Type B pancreatic cell (in vitro differentiated cells): ENCODE results near the gene AMIGO3. TPM values are rescaled to one million over a fixed set of nuclear protein-coding genes. Genes with fewer than 3 reads are reported as not detected.
A peak's percentile ranks its signal among the peaks of the same experiment; 100 is the strongest.

Experiments used
- DNase-seq: peaks from one replicate; pipeline ENCODE4 v3.0.0; 2021; ENCODE audit warnings: mixed read lengths; ENCODE audit not compliant: unreplicated experiment; ENCODE audit errors: extremely low spot score
- H3K27ac Mint-ChIP-seq: 2 replicates; pipeline ENCODE4 v1.8.0; 2021; ENCODE audit warnings: mild to moderate bottlenecking, mixed read lengths
- H3K27me3 Mint-ChIP-seq: 2 replicates; pipeline ENCODE4 v1.8.0; 2021; ENCODE audit warnings: mixed read lengths
- H3K36me3 Mint-ChIP-seq: 2 replicates; pipeline ENCODE4 v1.8.0; 2021; ENCODE audit warnings: mixed read lengths
- H3K4me1 Mint-ChIP-seq: one replicate; pipeline ENCODE4 v1.8.0; 2021; ENCODE audit warnings: mixed read lengths; ENCODE audit not compliant: unreplicated experiment
- H3K4me3 Mint-ChIP-seq: 2 replicates; pipeline ENCODE4 v1.8.0; 2021; ENCODE audit warnings: mild to moderate bottlenecking, mixed read lengths
- H3K9me3 Mint-ChIP-seq: 2 replicates; pipeline ENCODE4 v1.8.0; 2021; ENCODE audit warnings: mixed read lengths
- total RNA-seq: library from RNA; stranded (reverse); gene quantifications from 2 replicates; pipeline ENCODE4 v1.2.1, GENCODE V29; 2021; ENCODE audit warnings: low replicate concordance
- TF ChIP-seq, protein P1 (sequence below): fragments of 200-600 bp; sonication (generic); conservative IDR thresholded peaks from 2 replicates; pipeline ENCODE4 v1.5.0; 2021; ENCODE audit warnings: antibody characterized with exemption, mild to moderate bottlenecking

The AMIGO3 gene
- total RNA-seq, 1 donor from 2014 or later, result 0.36 TPM

DNA sequence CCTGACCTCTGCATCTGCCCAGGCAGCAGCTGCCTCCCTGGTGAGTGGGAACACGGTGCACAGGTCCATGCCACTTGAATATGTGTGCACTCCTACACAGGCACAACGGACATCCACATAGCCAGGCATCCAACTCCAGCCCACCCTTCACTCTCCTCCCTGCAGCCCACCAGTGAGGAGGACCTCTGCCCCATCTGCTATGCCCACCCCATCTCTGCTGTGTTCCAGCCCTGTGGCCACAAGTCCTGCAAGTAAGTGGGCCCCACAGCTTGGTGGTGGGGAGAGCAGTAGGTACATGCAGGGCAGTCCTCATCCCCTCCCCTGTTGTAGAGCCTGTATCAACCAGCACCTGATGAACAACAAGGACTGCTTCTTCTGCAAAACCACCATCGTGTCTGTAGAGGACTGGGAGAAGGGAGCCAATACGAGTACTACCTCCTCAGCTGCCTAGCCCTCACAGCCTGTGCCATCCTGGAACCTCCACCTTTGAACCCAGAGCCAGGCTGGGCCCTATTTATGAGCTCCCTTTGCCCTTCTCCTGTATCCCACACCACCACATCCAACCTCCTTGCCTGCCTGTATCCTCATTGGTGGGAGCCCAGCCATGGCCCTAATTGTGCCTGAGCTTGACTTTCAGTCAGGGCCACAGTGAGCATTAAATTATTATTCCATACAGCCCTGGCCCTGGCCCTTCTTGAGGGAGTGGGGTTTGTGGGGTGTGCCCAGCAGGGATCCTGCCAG, 1.5 kb upstream of the AMIGO3 start:
- H3K36me3 Mint-ChIP-seq, result peaks cover 3% of the 10 kb centered on the region
- peaks cover 13% of the 10 kb centered on the region for H3K4me1 Mint-ChIP-seq
- no peaks in the 10 kb centered on the region for H3K9me3 Mint-ChIP-seq
- peak overlapping the region; percentile 56 for H3K4me3 Mint-ChIP-seq
- DNase-seq, result no peak
- TF ChIP-seq, protein P1, sequence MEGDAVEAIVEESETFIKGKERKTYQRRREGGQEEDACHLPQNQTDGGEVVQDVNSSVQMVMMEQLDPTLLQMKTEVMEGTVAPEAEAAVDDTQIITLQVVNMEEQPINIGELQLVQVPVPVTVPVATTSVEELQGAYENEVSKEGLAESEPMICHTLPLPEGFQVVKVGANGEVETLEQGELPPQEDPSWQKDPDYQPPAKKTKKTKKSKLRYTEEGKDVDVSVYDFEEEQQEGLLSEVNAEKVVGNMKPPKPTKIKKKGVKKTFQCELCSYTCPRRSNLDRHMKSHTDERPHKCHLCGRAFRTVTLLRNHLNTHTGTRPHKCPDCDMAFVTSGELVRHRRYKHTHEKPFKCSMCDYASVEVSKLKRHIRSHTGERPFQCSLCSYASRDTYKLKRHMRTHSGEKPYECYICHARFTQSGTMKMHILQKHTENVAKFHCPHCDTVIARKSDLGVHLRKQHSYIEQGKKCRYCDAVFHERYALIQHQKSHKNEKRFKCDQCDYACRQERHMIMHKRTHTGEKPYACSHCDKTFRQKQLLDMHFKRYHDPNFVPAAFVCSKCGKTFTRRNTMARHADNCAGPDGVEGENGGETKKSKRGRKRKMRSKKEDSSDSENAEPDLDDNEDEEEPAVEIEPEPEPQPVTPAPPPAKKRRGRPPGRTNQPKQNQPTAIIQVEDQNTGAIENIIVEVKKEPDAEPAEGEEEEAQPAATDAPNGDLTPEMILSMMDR, result no peak
- no peaks in the 10 kb centered on the region for H3K27me3 Mint-ChIP-seq
- H3K27ac Mint-ChIP-seq, result peak overlapping the region; percentile 55

DNA sequence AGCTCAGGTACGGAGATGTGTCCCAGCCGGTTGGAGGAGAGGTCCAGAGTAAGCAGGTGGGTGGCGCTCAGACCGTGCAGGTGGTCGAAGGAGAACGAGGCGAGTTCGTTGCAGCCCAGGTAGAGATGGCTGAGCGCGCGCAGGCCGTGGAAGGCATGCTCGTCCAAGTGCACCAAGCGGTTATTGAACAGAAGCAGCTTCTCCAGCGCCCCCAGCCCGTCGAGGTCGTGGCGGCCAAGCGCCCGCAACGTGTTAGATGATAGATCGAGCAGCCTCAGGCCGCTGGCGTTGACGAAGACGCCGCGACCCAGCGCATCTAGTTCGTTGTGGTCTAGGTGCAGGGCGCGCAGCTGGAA, 648 bp downstream of the AMIGO3 start:
- TF ChIP-seq, protein P1, result no peak
- no peaks in the 10 kb centered on the region for H3K36me3 Mint-ChIP-seq
- peaks cover 13% of the 10 kb centered on the region for H3K4me1 Mint-ChIP-seq
- peak overlapping the region; percentile 85 for H3K4me3 Mint-ChIP-seq
- H3K27ac Mint-ChIP-seq, result peak overlapping the region; percentile 92
- DNase-seq, result peak; percentile 68
- no peaks in the 10 kb centered on the region for H3K9me3 Mint-ChIP-seq
- H3K27me3 Mint-ChIP-seq, result no peaks in the 10 kb centered on the region

DNA sequence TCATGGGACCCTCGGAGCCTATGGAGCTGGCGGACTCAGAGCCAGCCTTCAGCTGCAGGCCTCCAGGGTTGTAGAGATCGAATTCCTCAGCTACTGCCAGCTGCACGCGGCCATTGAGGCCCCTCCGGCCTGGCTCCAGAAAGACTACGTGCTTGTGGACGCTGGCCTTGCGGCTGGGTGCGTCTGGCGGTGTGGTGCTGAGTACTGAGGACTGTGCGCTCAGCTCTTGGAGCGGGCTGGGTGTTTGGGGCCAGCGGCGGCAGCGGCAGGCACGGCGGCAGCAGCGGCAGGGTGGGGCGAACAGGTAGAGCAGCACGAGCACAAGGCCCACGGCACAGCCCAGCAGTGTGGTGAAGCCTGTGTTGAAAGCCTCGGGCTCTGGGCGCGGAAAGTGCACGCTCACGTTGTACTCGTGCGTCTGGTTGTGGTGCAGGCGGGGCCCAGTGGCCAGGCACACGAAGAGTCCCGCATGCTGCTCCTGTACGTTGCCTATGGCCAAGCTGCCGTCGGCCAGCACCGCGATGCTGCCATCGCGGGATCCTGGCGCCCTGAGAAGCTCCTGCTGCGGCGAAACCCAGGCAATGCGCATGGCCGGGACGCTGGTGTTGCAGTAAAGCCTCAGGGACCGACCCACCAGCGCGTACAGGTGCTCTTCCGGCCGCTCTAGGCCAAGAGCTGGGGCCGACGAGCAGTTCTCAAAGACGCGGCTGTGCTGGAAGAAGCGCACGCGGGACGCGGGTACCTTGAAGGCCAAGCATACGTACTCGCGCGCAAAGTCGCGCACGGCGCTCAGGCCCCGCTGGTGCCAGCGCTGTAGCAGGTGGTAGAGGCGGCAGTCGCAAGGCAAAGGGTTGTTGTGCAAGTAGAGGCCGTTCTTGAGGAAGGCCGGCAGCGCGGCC, 1.3 kb downstream of the AMIGO3 start:
- Mint-ChIP-seq H3K4me3 (peak overlapping the region; percentile 85), H3K27ac (peak overlapping the region; percentile 92)
- TF ChIP-seq, protein P1, result no peak

DNA sequence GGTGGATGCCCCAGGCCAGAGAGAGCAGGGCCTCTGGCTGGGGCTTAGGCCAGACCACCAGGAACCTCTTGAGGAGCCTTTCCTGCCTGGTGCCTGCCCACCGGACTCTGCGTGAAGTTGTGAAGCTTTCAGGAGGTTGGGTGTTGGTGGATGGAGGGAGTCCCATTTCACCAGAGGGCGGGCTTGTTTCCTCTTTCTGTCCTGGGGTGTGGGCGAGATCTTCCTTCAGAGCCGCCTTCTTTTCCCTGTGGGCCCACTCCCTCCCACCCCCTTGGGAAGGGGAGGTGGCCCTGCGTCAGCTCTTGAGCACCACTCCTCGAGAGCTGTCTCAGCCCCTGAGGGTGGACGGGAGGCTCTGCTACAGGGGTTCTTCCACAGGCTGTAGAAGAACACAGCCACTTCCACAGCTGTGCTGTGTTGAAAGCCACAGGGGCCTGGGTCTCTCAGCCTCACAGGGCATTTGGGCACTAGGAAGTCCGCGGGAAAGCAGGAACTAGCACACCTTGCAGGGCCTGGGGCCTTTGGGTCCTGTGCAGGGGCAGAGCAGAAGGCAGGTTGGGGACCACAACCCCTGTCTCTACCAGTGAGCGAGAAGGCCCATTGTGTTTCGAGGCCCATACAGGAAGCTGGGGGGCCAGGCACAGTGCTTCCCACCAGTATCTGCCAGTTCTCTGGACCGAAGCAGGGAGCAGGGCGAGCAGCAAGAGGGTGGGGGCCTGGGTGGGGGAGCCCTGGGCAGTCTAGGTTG, 2.1 kb downstream of the AMIGO3 start:
- DNase-seq, result no peak
- no peaks in the 10 kb centered on the region for H3K27me3 Mint-ChIP-seq
- peak overlapping the region; percentile 55 for H3K4me3 Mint-ChIP-seq
- TF ChIP-seq, protein P1, result no peak
- H3K27ac Mint-ChIP-seq, result no peak overlapping the region
- H3K36me3 Mint-ChIP-seq, result no peaks in the 10 kb centered on the region
- H3K4me1 Mint-ChIP-seq, result peaks cover 9% of the 10 kb centered on the region
- H3K9me3 Mint-ChIP-seq, result no peaks in the 10 kb centered on the region

More for the DNA sequence above, 1.3 kb downstream of the AMIGO3 start:
- Mint-ChIP-seq H3K9me3 (no peaks in the 10 kb centered on the region), H3K4me1 (peaks cover 13% of the 10 kb centered on the region), H3K36me3 (no peaks in the 10 kb centered on the region), H3K27me3 (no peaks in the 10 kb centered on the region)
- peak; percentile 68 for DNase-seq

DNA sequence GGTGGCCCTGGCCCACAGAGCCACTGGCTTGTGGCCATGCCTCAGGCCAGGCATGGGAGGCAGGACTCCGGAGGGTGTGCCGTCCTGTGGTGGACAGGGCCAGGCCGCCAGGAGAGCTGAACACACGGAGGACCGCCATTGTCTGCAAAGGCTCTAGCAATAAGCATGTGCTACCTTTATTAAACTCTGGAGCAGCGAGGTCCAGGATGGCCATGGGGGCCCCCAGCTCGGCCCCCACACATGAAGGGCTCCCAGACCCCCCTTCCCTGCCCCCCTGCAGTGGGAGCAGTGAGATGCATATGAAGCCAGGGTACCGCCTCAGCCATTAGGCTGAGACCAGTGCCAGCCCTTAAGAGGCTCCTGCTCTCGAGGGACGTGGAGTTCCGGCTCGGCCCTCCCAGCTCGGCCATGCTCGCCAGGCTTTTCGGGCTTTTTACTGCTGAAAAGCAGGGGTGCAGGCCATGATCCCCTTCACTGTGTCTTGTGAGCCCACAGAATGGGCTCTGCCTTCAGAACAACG, 2.7 kb downstream of the AMIGO3 start:
- H3K36me3 Mint-ChIP-seq, result no peaks in the 10 kb centered on the region
- no peaks in the 10 kb centered on the region for H3K9me3 Mint-ChIP-seq
- no peak overlapping the region for H3K27ac Mint-ChIP-seq
- H3K4me3 Mint-ChIP-seq, result no peak overlapping the region
- TF ChIP-seq, protein P1, result no peak
- H3K4me1 Mint-ChIP-seq, result peaks cover 8% of the 10 kb centered on the region
- no peak for DNase-seq
- H3K27me3 Mint-ChIP-seq, result no peaks in the 10 kb centered on the region
